D341Med (cell line): ENCODE results near the gene IRF5.
"Not testable (repeated sequence)": the region's sequence is repeated elsewhere in the genome, so short reads cannot be mapped to it uniquely, and the experiment has no call there.

Experiments
- DNase-seq: peaks from one replicate; pipeline ENCODE4 v3.0.0; 2012; ENCODE audit warnings: low spot score

The IRF5 gene

GRCh38 chr7:128906766-128907559 is 30.8 kb upstream of the IRF5 start:
- no peak for DNase-seq

- no peak for DNase-seq
These were observed 28.7 kb upstream of the IRF5 start for GRCh38 chr7:128908750-128909624.

- peak; percentile 88 for DNase-seq
These were observed 27.8 kb upstream of the IRF5 start for GRCh38 chr7:128909625-128910568.

GRCh38 chr7:128910569-128910945 is 27.2 kb upstream of the IRF5 start, which contains the start of gene KCP:
TSS of gene KCP (minus strand) at chr7:128910709. CDS start at chr7:128910676, 33 bp downstream.
- DNase-seq = peak; percentile 80

DNA sequence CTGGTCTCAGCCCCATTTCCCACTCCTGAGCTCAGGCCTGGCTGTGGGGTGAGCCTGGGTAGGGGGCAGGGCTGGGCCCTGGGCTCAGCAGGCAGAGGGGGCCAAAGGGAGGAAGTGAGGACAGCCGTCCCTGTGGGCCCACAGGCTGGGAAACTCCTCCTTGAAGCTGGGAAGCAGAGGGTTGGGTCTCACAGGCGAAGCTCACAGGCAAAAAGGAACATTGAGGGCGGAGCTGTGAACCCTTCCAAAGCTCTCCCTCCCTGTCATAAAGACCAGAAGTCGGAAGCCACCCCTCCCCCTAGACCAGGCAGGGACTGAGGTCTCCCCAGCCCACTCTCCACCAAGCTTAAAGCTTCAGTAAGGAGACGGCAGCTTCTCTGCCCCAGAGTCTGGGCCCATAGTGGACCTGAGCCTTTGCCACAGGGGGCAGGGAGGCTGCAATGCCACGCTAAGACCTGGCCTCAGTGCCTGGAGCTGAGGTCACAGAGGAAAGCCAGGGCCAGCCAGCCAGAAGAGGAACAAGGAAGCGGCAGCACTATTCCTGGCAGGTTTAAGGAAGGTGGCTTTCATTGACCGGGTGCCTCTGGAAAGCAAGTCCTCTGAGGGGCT is 26.2 kb upstream of the IRF5 start:
- DNase-seq = peak; percentile 60

- DNase-seq = no peak
These were observed 25.4 kb upstream of the IRF5 start for GRCh38 chr7:128912281-128912680.

DNA sequence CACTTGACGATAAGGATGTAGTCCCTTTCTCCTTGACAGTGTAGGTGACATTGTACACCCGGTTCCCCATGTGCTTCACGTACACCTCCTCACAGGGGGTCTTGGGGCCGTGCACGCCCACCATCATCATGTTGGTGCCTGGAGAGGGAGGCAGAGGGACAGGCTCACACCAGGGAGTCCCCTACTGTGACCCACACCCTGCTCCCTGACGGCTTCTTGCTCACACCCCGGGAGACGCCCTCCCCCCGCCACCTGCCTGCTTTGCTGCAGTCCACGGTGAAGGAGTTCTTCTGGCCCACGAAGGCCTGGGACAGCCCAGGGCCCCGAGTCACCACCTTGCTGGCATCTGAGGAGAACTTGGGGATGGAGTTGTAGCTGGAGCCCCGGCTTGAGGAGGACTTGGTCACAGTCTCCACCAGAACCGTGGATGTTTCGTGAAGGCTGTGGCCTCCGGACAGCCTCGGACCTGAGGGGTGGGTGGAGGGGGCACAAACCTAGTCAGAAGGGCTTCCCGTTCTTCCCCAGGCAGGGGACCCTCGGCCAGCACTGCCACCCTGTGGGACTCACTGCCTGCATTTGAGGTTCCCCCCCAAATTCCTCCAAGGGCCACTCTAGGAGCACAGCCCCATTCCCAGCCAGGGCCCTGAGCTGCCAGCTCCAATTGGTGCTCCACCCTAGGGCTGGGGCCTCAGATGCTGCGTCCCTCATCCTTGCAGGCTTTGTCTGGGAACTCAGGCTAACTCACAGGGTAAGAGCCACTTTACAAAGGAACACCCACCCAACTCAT is 24.8 kb upstream of the IRF5 start:
- not testable (repeated sequence) for DNase-seq

DNA sequence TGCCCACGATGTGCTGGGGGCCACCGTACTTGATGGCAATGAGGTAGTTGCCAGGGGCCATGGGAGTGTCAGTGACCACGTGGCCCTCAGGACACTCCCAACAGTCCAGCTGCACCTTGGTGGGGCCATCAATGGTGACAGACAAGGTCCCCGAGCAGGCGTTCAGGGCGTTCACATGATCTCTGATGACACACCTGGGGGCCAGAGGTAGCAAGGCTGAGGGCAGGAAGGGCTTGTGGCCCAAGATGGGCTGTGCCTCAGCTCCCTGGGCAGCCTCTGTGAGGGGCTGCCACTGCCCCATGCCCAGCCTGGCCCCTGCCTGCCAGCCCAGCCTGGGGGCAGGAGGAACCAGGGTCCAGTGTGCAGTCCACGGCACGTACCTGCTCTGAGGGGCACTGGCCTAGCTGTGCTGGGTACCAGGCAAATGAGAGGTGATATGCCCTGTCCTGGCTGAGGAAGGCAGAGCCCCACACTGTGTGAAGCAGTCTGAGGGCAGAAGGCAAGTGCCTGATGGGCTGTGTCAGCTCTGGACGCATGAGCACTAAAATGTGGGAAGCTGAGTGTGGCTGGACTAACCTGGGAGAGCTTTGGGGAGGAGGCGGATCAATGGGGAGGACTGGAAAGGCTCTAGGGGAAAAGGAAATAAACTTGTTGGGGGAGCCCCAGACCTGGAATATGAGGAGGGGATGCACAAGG is 23.7 kb upstream of the IRF5 start:
- no peak for DNase-seq

- no peak for DNase-seq
These were observed 23.1 kb upstream of the IRF5 start for GRCh38 chr7:128914566-128915151.

- no peak for DNase-seq
These were observed 22.4 kb upstream of the IRF5 start for GRCh38 chr7:128915271-128915819.

- DNase-seq = no peak
These were observed 21.7 kb upstream of the IRF5 start for GRCh38 chr7:128915841-128916642.

DNA sequence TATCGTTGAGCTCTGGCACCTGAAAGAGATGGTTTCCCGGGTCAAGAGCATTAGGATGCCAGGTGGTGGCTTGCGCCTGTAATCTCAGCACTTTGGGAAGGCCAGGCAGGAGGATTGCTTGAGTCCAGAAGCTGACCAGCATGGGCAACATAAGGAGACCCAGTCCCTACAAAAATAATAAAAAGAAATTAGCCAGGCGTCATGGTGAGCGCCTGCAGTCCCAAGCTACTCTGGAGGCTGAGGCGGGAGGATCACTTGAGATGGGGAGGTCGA is 21.1 kb upstream of the IRF5 start:
- no peak for DNase-seq

DNA sequence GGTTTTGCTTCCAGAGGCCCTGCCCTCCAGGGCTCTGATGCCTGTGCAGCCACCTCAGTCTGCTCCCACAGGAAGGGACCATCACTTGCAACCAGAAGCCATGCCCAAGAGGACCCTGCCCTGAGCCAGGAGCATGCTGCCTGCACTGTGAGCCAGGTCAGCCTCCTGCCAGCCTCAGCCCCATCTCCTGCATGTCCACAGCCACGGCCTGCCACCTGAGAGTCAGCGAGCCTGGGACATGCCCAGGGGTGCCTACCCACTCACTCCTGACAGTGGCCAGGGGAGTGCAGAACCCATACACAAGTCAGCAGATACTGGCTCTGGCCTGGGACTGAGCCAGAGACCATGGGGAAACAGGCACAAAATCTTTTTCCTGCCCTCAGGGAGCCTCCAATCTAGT is 20.6 kb upstream of the IRF5 start:
- no peak for DNase-seq

GRCh38 chr7:128918016-128918665 is 19.6 kb upstream of the IRF5 start:
- no peak for DNase-seq

DNA sequence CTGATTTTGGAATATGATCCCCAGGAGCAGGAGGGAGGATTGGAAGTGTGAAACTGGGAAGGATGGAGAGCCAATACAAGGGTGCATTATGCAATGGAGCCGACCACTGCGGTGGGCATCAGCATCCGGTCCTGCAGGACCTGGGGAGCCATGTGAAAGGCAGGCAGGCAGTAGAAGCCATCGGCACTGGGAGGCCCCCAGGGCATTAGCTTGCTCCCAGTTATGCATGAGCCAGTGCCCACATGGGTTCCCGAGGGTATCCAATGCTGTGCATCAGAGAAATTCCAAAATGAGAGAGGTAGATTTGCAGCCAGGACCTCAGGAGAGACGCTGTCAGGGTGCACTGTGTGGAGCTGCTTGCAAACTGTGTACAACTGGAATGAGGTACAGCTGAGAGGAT is 18.5 kb upstream of the IRF5 start:
- no peak for DNase-seq

DNA sequence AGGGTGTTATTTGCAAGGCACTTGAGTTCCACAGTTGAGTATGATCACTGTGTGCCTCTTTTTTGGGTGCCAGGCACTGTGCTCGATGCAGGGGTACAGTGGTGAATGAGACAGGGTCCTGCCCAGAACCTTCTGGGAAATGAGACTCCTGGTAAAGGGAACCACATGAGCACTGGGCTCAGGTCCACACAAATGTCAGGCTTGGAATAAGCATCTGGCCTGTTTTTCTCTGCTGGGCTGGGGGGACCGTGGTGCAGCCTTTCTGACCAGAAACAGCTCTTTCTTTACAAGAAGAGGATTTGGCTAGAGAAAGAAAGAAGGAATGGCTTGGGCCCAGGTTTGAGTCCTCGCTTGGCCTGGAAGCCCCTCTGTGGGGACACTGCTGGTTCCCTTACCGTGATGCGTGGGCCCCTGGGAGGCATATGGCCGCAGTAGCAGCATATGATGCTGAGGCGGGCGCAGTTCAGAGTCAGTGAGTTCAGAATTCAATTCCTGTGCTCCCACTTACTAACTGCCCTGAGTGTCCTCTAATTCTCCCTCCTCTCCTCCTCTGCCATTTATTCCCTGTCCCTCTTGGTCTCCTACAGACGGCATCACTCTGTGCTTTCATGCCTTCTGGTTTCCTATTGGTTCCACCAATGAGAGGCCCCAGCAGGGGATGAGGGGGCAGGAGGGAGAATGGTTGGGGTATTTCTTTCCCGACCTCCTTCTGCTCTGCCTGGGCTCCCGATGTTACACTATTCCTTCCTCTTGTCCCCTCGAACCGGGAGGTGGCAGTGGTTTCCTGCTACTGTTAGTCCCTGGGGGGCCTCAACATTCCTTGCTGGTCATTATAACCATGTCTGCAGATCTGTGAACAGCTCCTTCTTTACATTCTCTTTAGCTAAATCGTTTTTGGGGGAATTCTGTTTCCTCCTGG is 17.6 kb upstream of the IRF5 start:
- DNase-seq = no peak

GRCh38 chr7:128920913-128921582 is 16.7 kb upstream of the IRF5 start:
- no peak for DNase-seq
